ENCODE results near the gene PIP5K1C.
"Not testable (repeated sequence)": the region's sequence is repeated elsewhere in the genome, so short reads cannot be mapped to it uniquely, and the experiment has no call there.

PIP5K1C gene

DNA sequence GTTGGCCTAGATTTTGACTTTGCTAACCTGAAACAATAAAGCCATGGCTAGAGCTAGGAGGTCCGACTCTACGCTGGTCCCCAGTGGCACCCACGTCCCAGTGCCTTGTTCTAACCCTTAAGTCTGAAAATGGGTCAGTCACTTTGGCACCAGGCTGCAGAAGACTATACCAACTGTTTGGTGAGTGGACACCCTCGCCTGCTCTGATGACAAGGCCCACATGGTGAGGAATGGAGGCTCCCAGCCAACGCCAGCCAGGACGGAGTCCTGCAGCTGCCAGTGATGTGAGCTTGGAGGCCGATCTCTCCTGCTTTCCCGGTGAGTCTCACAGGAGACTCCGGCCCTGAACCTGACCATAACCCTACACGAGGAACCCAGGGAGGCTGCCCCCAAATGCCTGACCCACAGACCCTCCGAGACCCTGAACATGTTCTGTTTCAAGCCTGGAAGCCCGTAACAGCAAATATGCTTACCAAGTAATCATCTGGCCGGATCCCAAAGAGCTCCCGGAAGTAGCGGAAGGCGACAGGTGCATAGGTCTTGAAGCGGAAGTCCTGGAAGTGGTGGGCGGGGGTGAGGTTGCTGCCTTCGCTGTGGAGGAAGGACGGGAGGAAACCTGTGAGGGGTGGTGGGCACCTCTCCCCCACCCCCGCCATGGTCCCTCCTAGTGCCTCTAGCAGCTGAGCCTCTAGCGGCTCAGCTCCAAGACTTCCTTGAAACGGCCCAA, 39.6 kb downstream of the PIP5K1C start:
- no peak for DNase-seq (ENCODE audit: low read depth)

DNA sequence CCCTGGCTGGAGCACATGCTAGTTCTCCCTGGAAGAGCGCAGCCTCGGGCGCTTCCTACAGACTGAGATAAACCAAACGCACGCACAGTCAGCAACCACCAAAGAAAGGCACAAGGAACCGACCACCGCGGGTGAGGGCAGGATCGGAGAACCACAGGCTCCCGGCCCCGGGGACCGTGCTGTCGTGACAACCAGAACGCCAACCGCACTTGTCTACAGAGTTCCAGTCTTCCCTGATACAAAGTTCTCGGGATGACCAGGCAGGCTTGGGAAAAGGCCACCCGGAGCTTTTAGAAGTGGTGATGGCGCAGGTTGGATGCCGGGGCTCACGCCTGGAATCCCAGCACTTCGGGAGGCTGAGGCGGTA, 40.5 kb downstream of the PIP5K1C start:
- no peak for DNase-seq (ENCODE audit: low read depth)

DNA sequence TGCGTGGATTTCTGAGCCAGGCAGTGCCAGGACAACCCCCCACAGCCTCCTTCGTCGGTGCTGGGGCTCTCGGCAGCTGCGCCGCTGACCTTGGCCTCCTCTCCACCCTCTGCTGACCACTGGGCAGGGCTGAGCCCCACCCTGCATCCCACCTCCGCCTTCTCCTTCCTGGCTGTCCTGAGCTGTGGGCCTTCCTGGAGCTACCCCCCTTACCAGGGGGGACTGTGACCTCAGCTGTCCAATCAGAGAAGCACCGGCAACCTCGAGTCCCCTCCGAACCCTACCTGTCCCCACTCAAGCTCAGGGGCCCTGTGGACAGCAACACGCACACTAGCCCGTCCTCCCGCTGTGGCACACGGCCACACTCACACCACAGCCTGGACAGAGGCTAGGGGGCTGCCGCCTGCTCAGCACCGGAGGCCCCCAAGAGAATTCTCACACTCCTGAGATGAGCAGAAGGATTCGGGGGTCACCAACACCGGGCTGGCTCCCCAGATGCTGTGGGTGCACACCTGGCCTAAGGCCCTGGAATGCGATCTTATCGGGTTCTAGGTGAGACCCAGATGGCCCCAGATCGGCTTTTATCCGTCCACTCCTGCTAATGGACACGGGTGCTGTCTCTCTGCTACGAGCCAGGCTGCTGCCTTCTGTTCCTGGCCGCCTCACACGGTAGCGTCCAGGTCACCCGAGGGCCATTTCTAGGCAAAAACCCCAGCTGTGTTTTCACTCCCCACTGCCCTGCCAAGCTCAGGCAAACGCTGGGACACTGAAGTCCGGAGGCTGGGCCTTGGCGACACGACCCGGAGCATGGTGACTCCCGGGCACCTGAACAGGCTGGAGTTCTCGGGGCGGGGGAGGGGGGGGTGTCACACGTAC, 41.2 kb downstream of the PIP5K1C start:
- no peak for DNase-seq (ENCODE audit: low read depth)

DNA sequence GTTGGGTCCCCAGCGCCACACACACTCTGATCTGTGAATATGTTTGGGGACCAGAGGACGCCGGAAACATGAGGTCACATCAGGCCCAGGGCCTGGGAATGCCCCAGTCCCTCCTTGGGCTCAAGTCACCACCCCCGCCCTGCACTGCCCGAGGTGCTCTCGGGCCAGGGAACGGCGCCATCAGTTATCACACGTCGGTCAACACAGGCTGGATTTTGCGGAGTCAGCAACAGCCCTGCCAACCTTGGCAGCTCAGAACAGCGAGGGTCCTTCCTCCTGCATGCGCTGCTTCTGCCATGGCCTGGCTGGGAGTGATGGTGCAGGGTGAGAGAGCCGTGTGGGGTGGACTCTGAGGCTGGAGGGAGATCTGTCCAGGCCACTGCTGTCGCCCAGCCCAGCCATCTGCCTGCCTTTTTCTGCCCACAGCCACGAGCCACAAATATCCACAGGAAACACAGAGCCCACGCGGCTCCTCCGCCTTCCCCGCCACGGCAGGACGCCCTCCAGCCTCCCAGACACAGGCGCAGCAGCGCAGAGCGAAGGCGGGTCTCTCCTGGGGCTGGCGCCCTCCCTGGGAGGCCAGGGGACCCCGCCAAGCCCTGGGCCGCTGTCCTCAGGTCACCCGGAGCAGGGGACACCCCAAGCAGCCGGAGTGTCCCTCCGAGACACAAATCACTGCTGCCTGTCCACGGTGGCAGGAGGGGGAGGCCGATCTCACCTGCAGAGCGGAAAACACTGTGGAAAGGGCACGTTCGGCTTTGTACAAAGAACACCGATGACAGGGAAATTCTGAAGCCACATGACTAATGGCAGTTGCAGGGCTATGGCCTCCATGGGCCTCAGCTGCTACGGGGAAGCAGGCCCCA, 42.0 kb downstream of the PIP5K1C start:
- DNase-seq (ENCODE audit: low read depth) = no peak

DNA sequence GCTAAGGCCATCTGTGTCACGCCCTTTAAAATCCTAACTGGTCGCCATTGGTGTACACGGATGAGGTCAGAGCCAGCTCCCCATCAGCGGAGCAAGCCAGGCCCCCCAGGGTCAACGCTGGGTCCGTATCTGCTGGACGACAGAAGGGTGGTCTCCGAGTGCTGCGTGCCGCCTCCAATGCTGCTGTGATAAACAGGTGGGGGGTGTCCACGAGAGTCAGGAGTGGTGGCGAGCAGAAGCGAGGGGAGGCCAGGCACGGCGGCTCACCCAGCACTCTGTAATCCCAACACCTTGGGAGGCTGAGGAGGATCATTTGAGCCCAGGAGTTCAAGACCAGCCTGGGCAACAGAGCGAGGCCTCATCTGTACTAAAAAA, 42.9 kb downstream of the PIP5K1C start:
- DNase-seq (ENCODE audit: low read depth) = no peak

DNA sequence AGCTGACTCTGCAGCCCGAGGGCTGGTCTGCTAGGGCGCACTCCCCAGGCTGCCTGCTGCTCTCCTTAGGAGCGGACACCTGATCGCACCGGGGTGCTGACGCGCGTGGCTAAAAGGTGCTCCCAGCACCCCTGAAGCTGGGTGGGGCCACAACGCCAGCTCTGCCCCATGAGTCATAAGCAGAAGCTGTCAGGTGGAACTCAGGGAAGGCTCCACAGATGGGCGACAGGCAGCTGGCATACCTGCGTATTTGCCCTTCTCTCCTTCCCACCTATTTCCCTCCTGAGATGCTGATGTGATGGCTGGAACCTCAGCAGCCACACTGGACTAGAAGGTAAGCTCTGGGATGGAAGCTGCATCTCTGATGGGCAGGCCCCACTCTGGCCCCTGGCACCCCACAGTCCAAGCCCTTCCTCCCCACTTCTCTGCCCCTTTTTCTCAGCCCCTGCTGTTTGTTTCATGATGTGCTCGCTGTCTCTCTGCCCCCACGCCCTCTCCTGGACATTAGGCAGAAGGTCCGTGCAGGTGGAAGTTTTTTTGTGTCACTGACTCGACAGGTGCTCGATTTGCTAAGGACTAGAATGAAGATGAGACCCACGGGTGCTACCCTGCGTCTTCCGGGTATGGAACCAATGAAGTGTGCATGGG, 43.4 kb downstream of the PIP5K1C start:
- DNase-seq (ENCODE audit: low read depth) = no peak

DNA sequence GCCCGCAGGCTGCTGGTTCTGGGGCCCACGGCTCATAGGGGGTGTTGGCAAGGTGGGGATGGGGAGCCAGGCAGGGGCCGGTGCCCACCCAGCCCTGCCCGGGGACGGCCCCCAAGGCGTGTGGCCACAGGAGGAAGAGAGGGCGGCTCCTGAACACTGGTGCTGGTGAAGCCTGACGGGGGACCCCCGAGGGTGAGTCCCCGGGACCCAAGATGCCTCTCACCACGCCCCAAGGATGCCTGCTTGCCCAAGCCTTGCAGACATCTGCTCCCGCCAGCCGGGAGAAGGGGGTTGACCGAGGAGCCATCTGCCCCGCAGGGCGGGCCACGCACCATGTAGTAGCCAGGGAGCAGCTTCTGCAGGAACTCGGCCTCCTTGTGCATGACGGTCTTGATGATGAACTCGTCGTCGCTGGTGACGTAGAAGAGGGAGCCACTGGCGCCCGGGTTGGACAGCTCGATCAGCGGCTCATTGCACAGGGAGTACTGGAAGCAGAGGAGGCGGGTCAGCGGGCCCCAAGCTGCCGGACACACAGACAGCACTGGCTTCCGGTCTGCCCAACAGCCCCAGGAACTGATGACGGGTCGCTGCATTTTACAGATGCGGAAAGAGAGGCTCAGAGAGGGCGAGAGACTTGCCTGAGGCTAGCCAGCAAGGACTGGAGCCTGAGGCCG, 44.1 kb downstream of the PIP5K1C start:
- DNase-seq (ENCODE audit: low read depth) = peak; percentile 42

DNA sequence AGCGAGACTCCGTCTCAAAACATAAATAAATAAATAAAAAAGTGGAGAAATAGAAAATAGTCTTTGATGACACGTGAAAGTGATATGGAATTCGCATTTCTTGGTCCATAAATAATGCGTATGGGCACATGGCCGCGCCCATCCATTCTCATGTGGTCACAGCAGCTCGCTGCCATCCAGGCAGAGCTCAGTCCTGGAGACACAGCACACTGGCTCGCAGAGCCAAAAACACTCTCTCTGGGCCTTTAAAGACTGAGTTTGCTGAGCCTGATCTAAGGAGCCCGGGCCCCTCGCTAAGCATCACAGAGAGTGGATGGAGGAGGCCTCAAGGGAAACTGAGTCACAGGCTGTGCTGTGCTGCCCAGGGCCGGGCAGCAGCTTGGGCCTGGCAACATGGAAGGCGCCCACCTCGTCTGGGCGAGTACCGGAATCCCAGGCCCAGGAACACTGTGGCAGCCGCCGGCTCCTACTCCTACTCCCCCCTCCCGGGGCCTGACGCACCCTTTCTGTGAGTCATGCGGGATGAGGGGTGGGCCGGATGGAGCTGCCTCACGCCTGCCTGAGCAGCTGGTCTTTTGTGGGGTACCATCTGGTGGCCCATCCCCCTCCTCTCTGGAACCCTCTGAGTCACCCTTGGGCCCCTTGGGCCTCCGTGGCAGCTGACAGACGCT, 44.7 kb downstream of the PIP5K1C start:
- peak; percentile 76 for DNase-seq (ENCODE audit: low read depth)

DNA sequence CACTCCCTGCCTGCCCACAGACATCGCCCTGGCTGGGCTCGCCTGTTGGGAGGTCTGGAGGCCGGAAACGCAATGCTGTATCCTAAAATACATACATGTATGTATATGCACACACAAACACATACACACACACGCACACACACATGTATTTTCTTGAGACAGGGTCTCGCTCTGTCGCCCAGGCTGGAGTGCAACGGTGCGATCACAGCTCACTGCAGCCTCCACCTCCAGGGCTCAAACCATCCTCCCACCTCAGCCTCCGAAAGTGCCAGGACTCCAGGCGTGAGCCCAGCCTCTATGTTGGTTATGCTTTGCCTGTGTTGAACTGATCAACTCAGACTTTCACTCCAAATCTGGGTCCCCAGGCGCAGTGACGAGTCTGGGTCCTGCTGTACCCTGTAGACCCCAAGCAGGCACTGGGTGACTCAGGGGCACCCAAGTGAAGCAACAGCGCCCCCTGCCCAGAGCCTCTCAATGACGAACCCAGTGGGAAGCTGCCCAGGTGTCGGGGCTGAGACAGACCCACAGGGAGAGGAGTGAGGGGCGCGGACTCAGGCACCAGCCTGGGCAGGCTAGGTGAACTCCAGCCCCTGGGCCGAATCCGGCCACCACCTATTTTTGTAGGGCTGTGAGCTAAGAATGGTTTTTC, 46.3 kb downstream of the PIP5K1C start:
- DNase-seq (ENCODE audit: low read depth) = no peak

DNA sequence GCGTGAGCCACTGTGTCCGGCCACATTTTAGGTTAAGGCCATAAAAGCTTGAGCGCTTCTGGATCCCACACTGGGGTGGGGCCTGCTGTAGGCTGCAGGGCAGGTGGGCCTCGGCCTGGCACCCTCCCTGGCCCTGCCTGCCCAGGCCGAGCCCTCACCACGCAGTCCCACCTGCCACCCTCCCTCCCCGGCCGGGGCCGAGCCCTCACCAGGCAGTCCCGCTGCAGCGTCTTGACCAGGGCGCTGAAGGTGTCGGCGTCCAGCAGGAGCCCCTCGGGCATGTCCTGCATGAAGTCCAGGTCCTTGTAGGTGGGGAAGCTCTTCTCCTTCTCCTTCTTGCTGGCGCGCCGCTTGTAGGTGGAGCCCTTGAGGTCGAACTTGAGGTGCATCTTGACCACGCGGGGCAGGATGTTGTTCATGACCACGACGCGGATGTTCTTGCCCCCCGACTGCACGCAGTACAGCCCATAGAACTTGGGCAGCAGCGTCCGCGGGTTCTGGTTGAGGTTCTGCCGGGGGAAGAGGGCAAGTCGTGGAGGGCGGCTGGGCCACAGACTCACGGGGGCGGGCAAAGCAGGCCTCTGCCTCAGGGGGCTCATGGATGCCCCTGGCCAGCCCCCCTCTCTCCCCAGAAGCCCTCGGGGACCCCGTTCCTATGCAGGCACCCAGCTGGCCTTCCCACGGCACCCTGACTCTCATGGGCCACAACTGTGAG, 47.0 kb downstream of the PIP5K1C start:
- DNase-seq (ENCODE audit: low read depth) = no peak

DNA sequence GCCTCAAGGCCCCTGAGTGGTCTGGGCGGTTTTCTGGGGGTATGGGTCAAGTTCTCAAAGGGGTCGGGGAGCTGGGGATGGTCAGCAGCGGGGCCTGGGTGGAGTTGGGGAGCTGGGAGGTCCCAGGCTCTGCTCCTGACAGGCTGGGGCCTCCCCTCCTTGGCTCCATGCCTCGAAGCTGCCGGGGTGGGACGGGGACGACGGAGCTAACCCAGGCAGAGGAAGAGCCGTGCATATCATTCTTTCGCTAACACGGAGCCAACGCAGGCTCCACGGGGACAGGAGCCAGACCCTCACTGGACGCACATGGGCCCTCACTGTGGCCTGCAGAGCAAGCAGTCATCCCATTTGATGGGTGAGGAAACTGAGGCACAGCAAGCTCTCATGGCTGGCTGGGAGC, 47.8 kb downstream of the PIP5K1C start:
- DNase-seq (ENCODE audit: low read depth) = no peak

DNA sequence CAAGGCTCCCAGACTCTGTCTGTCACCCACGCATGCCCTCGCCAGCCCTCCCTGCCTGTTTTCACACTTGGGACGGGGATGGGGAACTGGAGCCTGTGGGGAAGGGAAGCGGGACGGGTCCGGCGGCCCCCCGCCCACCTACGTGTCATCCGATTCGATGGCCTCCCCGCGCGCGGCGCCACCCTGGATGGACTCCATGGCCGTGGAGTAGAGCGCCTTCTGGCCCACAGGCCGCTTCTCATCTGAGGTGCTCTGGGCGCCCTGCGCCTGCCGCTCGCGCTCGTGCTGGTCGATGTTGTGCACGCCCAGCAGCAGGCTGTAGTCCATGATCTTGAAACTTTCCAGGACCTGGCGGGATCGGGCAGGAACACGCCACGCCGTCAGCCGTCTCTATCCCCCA, 48.6 kb downstream of the PIP5K1C start:
- no peak for DNase-seq (ENCODE audit: low read depth)

DNA sequence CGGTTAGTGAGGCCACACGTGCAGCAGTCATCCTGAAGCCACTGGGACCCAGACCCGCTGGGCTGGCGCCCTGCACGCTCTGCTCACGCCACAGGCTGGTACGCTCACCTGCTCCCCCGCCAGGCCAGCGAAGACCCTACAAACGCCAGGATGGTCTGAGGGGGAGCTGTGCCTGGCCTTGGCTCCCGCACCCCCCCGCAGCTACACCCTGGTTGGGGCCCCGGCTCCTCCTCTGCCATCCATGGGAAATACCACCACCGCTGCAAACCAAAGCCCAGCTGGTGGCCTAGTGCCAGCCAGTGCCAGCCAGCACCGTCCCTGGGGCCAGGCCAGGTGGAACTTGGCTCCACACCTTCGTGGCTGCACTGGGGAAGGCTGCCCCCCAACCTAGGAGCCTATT, 50.4 kb downstream of the PIP5K1C start:
- DNase-seq (ENCODE audit: low read depth) = no peak

DNA sequence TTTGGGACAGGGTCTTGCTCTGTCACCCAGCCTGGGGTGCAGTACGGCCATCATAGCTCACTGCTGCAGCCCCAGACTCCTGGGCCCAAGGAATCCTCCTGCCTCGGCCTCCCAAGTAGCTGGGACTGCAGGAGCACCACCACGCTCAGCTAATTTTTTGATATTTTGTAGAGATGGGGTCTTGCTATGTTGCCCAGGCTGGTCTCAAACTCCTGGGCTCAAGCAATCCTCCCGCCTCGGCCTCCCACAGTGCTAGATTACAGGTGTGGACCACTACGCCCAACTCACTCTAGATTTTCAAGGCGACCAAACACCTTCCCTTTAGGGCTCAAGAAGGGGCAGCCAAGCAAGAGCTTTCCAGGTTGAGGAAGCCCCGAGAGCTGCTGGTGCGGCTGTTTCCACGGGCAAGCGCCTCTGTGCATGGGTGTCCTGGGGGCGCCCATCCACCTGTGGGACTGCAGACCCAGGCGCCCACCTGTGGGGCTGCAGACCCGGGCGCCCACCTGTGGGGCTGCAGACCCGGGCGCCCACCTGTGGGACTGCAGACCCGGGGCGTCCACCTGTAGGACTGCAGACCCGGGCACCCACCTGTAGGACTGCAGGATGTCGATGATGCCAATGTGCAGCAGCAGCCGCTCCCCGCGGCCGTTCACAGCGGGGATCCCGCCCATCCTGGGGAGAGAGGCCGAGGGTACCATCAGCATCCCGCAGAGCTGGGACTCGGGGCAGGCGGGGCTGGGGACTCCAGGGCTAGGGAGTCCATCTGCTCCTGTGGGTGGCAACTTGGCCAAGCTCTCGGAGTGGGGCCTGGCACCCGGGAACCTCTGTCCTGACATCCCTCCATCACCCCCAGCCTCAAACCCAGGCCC, 52.0 kb downstream of the PIP5K1C start:
- no peak for DNase-seq (ENCODE audit: low read depth)

DNA sequence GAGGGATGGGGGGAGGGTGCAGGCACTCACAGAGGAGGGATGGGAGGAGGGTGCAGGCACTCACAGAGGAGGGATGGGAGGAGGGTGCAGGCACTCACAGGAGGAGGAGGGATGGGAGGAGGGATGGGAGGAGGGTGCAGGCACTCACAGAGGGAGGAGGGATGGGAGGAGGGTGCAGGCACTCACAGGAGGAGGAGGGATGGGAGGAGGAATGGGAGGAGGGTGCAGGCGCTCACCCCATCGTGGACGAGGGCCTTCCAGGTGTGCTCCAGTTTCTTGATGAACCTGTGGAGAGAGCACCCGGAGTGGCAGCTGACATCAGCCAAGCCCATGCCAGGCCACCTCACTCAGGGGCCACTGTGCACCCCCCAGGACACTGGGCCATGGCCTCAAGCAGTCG, 53.2 kb downstream of the PIP5K1C start:
- not testable (repeated sequence) for DNase-seq (ENCODE audit: low read depth)

DNA sequence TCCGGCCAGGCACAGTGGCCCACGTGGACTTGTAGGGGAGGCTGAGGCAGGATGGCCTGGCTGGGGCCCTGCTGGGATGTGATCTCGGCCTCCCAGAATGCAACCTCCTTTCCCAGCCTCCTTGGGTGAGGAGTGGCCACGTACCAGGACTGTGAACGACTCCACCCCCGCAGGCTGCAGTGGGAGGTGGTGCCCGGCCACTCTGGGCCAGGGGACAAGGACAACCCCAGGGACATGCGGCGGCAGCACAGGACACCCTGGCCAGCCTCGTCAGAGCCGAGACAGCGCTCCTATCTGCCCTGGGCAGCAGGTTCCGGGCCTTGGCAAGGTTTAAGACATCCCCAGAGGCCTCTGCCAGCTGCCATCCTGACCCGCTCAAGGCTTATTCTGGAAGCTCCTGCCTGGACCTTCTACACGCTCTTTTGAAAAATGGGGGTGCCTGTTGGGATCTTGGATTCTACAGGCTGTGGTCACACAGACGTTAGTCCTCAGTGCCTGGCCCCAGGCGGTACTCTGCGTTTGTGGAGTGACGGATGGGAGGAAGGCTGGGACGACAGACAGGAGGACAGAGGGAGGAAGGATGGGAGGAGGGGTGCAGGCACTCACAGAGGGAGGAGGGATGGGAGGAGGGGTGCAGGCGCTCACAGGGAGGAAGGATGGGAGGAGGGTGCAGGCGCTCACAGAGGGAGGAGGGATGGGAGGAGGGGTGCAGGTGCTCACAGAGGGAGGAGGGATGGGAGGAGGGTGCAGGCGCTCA, 53.8 kb downstream of the PIP5K1C start:
- no peak for DNase-seq (ENCODE audit: low read depth)

DNA sequence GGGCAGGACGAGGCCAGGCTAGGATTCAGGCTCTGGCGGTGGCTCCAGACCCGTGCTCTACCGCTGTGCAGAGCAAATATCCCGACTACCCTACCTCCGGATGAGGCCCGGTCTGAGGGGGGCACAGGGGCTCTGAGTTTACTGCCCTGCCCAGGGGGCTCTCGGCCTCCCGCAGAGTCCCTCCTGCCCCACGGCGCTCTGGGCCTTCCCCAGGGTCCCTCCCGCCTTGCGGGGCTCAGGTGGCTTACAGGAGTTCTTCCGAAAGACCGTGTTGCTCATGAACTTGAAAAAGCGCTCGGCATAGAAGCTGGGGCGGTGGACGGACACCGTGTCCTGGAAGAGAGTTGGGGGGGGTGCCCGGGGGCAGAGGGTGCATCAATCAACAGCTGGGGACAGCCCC, 54.5 kb downstream of the PIP5K1C start:
- no peak for DNase-seq (ENCODE audit: low read depth)

DNA sequence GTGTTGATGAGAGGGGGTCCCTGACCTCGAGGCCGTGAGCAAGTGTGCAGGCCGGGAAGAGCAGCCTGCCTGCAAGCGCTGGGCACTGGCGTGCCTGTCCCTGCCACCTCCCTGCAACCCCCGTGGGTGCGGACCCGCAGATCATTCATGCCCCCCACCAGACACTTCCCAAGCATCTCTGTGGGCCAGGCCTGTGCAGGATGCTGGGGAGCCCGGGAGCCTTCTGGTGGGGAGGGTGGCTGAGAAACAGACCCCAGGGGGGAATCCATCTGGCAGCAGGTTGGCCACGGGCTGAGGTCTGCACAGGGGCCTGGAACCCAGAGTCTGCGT, 55.2 kb downstream of the PIP5K1C start:
- no peak for DNase-seq (ENCODE audit: low read depth)
